ENCODE results near the gene CORT. TPM values are rescaled to one million over a fixed set of nuclear protein-coding genes. Genes with fewer than 3 reads are reported as not detected.
"Not testable (repeated sequence)": the region's sequence is repeated elsewhere in the genome, so short reads cannot be mapped to it uniquely, and the experiment has no call there.

CORT gene, protein sequence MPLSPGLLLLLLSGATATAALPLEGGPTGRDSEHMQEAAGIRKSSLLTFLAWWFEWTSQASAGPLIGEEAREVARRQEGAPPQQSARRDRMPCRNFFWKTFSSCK
- total RNA-seq = under 1 TPM in 1 of 2 experiments, not detected in 1; 0.30 TPM

DNA sequence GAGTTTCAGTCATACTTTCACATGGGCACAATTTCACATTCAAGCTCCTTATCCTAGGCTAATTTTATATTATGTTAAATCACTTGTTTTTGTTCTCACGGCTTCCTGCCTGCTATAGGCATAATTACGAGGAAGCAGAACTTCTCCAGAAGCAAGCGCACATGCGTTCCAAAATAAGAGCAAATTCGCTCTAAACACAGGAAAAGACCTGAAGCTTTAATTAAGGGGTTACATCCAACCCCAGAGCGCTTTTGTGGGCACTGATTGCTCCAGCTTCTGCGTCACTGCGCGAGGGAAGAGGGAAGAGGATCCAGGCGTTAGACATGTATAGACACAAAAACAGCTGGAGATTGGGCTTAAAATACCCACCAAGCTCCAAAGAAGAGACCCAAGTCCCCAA lies at the start of gene CORT:
Gene CORT (plus strand): TSS at position 281 of the 400 bp plus-strand sequence. CDS start 193 bp downstream, outside the sequence.
- no peak within 1 kb of the TSS for H3K27ac Mint-ChIP-seq
- CTCF ChIA-PET = interaction anchor here (0.5 kb wide), 1 partner anchor 533 kb away, joined by 3 read pairs; no protein-coding TSS in a partner anchor
- H3K27me3 Mint-ChIP-seq = no peaks in the 10 kb centered on the region
- no peak within 1 kb of the TSS for H3K4me3 Mint-ChIP-seq
- POLR2A ChIA-PET = interaction anchor here (0.6 kb wide), 1 partner anchor 421 kb away, joined by 3 read pairs; no protein-coding TSS in a partner anchor
- DNase-seq = no peak
- no peaks in the 10 kb centered on the region for H3K9me3 Mint-ChIP-seq
- H3K4me1 Mint-ChIP-seq = no peaks in the 10 kb centered on the region
- no peaks in the 10 kb centered on the region for H3K36me3 Mint-ChIP-seq (ENCODE audit: low read depth)

DNA sequence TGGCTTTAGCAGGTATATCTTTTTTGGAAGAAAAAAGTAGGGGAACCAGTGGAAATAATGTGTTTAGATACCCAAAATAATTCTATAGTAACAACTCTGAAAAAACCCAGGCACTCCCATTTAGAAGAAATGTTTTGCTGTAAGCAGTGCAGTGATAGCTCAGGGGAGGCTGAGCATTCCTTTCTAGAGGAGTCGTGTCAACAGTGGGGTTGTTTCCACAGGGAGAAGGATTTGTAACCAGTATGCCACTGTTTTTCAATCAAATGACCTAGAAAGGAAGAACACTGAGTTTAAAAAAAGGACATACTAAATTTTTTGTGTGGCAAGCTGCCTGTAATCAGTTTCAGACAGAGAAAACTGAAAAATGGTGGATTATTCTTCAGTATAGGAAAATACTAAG lies 48.5 kb upstream of the CORT start:
- H3K9me3 Mint-ChIP-seq = no peaks in the 10 kb centered on the region
- no peak for DNase-seq
- no peak overlapping the region for H3K27ac Mint-ChIP-seq
- peaks cover 31% of the 10 kb centered on the region for H3K4me1 Mint-ChIP-seq
- no peak overlapping the region for H3K4me3 Mint-ChIP-seq
- H3K27me3 Mint-ChIP-seq = no peaks in the 10 kb centered on the region
- H3K36me3 Mint-ChIP-seq (ENCODE audit: low read depth) = peaks cover 21% of the 10 kb centered on the region
- ChIA-PET POLR2A (no interaction called here), CTCF (interaction anchor here (1.2 to 2.3 kb wide), 2 partner anchors 14 to 29 kb away, joined by 4 to 7 read pairs; partner anchors contain the start of gene CENPS)

DNA sequence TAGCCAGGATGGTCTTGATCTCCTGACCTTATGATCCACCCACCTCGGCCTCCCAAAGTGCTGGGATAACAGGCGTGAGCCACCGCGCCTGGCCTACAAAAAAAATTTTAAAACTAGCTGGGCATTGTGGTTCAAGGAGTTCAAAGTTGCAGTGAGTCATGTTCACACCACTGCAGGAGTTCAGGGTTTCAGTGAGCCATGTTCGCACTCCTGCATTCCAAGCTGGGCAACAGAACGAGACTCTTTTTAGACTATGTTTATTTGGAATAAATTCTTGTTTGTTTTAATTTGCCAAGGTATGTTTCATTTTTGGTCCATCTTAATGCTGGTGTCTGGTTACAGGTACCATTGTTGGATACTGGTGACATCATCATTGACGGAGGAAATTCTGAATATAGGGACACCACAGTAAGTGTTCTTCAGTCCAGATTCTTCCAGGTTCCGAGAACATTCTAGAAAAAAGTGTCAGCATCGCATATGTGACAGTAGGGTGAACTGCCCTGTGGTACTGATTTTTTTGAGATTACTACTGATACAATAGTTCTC lies 47.0 kb upstream of the CORT start:
- Mint-ChIP-seq H3K9me3 (no peaks in the 10 kb centered on the region), H3K27ac (no peak overlapping the region), H3K4me1 (peaks cover 28% of the 10 kb centered on the region), H3K27me3 (no peaks in the 10 kb centered on the region), H3K36me3 (ENCODE audit: low read depth) (peaks cover 32% of the 10 kb centered on the region), H3K4me3 (no peak overlapping the region)
- CTCF ChIA-PET = interaction anchor here (2.3 kb wide), 1 partner anchor 28 kb away, joined by 7 read pairs; the partner anchor contains the start of gene CENPS
- no peak for DNase-seq
- POLR2A ChIA-PET = no interaction called here

DNA sequence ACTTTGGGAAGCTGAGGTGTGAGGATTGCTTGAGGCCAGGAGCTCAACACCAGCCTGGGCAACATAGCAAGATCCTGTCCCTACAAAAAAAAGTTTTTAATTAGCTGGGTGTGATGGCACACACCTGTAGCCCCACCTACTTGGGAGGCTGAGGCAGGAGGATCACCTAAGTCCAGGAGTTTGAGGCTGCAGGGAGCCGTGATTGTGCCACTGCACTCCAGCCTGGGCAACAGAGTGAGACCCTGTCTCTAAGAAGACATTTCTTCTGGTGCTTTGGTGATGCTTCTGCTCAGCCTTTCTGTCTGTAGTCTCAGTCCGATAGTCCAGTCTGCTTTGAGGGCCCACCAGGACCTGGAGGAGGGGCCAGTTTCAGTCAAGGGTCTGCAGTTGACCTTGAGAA lies 42.6 kb upstream of the CORT start:
- Mint-ChIP-seq H3K9me3 (no peaks in the 10 kb centered on the region), H3K27ac (no peak overlapping the region), H3K27me3 (no peaks in the 10 kb centered on the region), H3K4me3 (no peak overlapping the region), H3K4me1 (peaks cover 2% of the 10 kb centered on the region), H3K36me3 (ENCODE audit: low read depth) (peaks cover 38% of the 10 kb centered on the region)
- ChIA-PET POLR2A (no interaction called here), CTCF (interaction anchor here (1.6 kb wide), 1 partner anchor 23 kb away, joined by 3 read pairs; no protein-coding TSS in a partner anchor)
- no peak for DNase-seq

DNA sequence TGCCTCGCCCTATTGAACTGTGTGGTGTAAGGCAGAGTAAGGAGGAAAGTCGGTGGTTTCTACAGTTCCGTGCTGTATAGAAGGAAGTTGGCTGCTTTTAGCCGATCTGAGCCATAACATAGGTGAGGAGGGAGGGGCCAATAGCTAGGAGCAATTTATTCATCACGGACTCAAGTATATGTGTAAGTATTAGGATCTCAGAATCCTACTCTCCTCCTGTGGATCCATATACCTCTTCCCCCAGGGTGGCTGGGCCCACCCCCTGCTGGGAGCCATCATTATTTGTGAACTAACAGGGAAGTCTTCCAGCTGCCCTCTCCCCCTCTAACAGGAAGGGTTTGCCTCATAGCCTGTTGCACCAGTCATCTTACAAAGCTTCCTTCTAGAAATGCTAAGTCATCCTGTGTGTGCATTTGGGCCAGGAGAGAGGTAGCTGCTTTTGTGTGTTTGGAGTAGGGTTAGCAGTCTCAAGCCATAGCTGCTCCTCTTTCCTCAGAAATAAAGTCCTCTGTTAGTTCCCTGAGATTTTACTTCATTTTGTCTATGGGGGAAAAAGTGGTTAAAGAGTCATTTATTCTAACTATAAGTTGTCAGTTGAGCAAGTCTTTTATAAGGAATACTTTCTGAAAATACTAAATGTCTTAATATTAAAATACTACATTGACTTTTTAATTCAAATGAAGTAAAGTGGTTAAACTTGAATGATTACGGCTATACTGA lies 34.5 kb upstream of the CORT start:
- DNase-seq = peak; percentile 35
- CTCF ChIA-PET = interaction anchor here (0.6 to 2.3 kb wide), 6 partner anchors 14 to 399 kb away, joined by 3 to 12 read pairs (median 3); partner anchors contain the start of genes CENPS and PGD
- POLR2A ChIA-PET = no interaction called here
- Mint-ChIP-seq H3K27ac (peak overlapping the region; percentile 87), H3K27me3 (no peaks in the 10 kb centered on the region), H3K9me3 (no peaks in the 10 kb centered on the region), H3K4me3 (peak overlapping the region; percentile 31), H3K4me1 (peaks cover 16% of the 10 kb centered on the region), H3K36me3 (ENCODE audit: low read depth) (peaks cover 67% of the 10 kb centered on the region)

DNA sequence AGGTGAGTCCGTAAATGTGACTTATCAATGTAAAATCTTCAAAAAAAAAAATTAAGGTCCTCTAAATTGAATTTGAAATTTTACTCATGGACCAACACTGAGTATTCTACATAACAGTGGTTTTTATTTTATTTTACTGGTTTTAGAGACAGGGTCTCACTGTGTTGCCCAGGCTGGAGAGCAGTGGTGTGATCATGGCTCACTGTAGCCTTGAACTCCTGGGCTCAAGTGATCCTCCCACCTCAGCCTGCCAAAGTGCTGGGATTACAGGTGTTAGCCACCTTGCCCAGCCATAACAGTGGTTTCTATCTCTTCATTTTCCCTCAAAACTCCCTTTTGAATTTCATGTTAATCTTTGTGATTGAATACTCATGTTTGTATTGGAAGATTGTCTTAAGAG lies 33.9 kb upstream of the CORT start:
- H3K9me3 Mint-ChIP-seq, H3K27me3 Mint-ChIP-seq, H3K4me3 Mint-ChIP-seq, DNase-seq: not testable (repeated sequence)
- ChIA-PET CTCF (interaction anchor here (0.6 to 2.3 kb wide), 3 partner anchors 14 to 57 kb away, joined by 3 to 12 read pairs (median 3); partner anchors contain the start of gene CENPS), POLR2A (interaction anchor here (0.6 kb wide), 1 partner anchor 207 kb away, joined by 3 read pairs; no protein-coding TSS in a partner anchor)
- Mint-ChIP-seq H3K27ac (peak overlapping the region; percentile 87), H3K4me1 (peaks cover 16% of the 10 kb centered on the region), H3K36me3 (ENCODE audit: low read depth) (peaks cover 66% of the 10 kb centered on the region)

DNA sequence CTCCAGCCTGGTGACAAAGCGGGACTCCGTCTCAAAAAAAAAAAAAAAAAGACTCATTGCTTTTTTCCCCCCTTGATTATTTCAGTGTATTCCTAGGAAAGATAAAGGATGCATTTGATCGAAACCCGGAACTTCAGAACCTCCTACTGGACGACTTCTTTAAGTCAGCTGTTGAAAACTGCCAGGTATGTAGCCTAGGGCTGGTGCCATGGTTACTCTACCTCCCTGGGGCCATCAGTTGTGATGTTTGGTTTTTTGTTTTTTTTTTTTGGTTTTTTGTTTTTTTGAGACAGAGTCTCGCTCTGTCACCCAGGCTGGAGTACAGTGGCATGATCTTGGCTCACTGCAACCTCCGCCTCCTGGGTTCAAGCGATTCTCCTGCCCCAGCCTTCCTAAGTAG lies 31.1 kb upstream of the CORT start:
- POLR2A ChIA-PET, H3K4me3 Mint-ChIP-seq, H3K27me3 Mint-ChIP-seq, DNase-seq, H3K9me3 Mint-ChIP-seq, H3K27ac Mint-ChIP-seq: not testable (repeated sequence)
- peaks cover 16% of the 10 kb centered on the region for H3K4me1 Mint-ChIP-seq
- CTCF ChIA-PET = interaction anchor here (0.7 to 1.2 kb wide), 2 partner anchors 504 to 526 kb away, joined by 3 to 4 read pairs; no protein-coding TSS in a partner anchor
- H3K36me3 Mint-ChIP-seq (ENCODE audit: low read depth) = peaks cover 46% of the 10 kb centered on the region

DNA sequence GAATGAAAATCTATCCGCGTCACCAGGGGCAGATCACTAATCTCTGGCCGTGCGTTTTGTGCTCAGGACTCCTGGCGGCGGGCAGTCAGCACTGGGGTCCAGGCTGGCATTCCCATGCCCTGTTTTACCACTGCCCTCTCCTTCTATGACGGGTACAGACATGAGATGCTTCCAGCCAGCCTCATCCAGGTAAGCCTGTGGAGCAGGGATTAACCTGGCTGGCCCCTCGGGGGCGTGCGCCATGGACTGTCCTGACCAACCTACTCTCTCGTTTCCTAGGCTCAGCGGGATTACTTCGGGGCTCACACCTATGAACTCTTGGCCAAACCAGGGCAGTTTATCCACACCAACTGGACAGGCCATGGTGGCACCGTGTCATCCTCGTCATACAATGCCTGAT lies 30.5 kb upstream of the CORT start:
- Mint-ChIP-seq H3K36me3 (ENCODE audit: low read depth) (peaks cover 42% of the 10 kb centered on the region), H3K27ac (no peak overlapping the region), H3K27me3 (no peaks in the 10 kb centered on the region), H3K4me1 (peaks cover 12% of the 10 kb centered on the region), H3K4me3 (no peak overlapping the region), H3K9me3 (no peaks in the 10 kb centered on the region)
- POLR2A ChIA-PET = no interaction called here
- CTCF ChIA-PET = interaction anchor here (0.7 to 1.2 kb wide), 3 partner anchors 11 to 1300 kb away, joined by 3 read pairs; partner anchors contain the start of gene CENPS
- no peak for DNase-seq

DNA sequence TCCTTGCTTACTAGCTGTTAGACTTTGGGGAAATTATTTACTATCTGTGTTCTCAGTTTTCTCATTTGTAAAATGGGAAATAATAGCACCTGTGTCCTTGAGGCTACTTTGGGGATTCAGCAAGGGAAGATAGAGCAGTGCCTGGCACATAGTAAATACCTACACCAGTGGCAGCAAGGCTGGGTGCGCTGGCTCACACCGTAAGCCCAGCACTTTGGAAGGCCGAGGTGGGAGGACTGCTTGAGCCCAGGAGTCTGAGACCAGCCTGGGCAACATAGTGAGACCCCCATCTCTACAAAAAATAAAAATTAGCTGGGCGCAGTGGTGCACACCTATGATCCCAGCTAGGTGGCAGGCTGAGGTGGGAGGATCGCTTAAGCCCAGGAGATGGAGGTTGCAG lies 28.2 kb upstream of the CORT start:
- no peaks in the 10 kb centered on the region for H3K27me3 Mint-ChIP-seq
- H3K4me1 Mint-ChIP-seq = no peaks in the 10 kb centered on the region
- DNase-seq = no peak
- no peak overlapping the region for H3K4me3 Mint-ChIP-seq
- ChIA-PET POLR2A (no interaction called here), CTCF (no interaction called here)
- no peaks in the 10 kb centered on the region for H3K9me3 Mint-ChIP-seq
- H3K27ac Mint-ChIP-seq = no peak overlapping the region
- peaks cover 27% of the 10 kb centered on the region for H3K36me3 Mint-ChIP-seq (ENCODE audit: low read depth)

DNA sequence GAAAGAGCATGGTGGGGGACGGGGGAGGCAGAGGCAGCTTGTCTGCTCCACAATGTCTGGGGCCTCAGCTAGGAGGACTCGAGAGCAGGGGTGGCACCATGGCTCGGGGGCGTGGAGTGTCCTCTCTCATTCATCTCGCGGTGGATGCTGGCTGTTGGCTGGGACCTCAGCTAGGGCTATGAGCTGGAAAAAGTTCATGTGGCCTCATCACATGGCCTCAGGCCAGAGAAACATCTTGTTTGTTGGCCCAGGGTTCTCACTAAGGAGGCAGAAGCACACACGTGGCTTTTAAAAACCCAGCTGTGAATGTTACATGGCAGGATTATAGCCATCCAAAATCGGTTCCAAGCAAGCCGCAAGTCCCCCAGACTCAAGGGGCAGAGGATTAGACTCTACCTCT lies 25.8 kb upstream of the CORT start:
- CTCF ChIA-PET = no interaction called here
- POLR2A ChIA-PET = no interaction called here
- no peak for DNase-seq
- no peaks in the 10 kb centered on the region for H3K27me3 Mint-ChIP-seq
- H3K4me3 Mint-ChIP-seq = no peak overlapping the region
- peaks cover 13% of the 10 kb centered on the region for H3K36me3 Mint-ChIP-seq (ENCODE audit: low read depth)
- no peaks in the 10 kb centered on the region for H3K9me3 Mint-ChIP-seq
- H3K27ac Mint-ChIP-seq = no peak overlapping the region
- H3K4me1 Mint-ChIP-seq = peaks cover 8% of the 10 kb centered on the region

DNA sequence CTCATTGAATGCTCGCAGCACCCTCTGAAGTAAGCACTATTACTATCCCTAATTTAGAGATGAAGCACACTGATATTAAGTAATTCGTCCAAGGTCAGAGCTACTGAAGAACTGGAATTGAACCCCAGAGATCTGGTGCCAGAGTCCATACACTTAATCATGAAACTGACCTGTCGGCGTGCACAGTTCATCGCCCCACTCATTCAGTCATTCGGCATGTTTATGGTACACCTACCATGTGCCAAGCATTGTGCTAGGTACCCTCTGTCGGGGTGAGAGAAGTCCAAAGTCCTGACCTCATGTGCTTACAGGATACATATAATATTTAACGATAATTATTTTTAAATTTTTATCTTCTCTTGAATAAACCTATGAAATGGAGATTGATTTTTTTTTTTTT lies 25.2 kb upstream of the CORT start:
- DNase-seq = no peak
- CTCF ChIA-PET = no interaction called here
- Mint-ChIP-seq H3K9me3 (no peaks in the 10 kb centered on the region), H3K36me3 (ENCODE audit: low read depth) (peaks cover 7% of the 10 kb centered on the region), H3K27me3 (no peaks in the 10 kb centered on the region), H3K27ac (no peak overlapping the region), H3K4me1 (peaks cover 11% of the 10 kb centered on the region), H3K4me3 (no peak overlapping the region)
- POLR2A ChIA-PET = no interaction called here

DNA sequence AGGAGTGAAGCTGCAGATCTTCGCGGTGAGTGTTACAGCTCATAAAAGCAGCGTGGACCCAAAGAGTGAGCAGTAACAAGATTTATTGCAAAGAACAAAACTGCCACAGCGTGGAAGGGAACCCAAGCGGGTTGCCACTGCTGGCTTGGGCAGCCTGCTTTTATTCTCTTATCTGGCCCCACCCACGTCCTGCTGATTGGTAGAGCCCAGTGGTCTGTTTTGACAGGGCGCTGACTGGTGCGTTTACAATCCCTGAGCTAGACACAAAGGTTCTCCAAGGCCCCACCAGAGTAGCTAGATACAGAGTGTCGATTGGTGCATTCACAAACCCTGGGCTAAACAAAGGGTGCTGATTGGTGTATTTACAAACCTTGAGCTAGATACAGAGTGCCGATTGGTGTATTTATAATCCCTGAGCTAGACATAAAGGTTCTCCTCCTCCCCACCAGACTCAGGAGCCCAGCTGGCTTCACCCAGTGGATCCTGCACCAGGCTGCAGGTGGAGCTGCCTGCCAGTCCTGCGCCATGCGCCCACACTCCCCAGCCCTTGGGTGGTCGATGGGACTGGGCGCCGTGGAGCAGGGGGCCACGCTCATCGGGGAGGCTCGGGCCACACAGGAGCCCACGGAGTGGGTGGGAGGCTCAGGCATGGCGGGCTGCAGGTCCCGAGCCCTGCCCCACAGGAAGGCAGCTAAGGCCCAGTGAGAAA lies 23.9 kb upstream of the CORT start:
- H3K27ac Mint-ChIP-seq; H3K27me3 Mint-ChIP-seq; DNase-seq; H3K36me3 Mint-ChIP-seq (ENCODE audit: low read depth); POLR2A ChIA-PET; H3K9me3 Mint-ChIP-seq; H3K4me3 Mint-ChIP-seq: not testable (repeated sequence)
- peaks cover 19% of the 10 kb centered on the region for H3K4me1 Mint-ChIP-seq
- CTCF ChIA-PET = interaction anchor here (1.1 kb wide), 1 partner anchor 216 kb away, joined by 3 read pairs; the partner anchor contains the start of gene KIF1B

DNA sequence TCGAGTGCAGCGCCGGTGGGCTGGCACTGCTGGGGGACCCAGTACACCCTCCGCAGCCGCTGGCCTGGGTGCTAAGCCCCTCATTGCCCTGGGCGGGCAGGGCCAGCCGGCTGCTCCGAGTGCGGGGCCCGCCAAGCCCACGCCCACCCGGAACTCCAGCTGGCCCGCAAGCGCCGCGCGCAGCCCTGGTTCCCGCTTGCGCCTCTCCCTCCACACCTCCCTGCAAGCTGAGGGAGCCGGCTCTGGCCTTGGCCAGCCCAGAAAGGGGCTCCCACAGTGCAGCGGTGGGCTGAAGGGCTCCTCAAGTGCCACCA lies 23.3 kb upstream of the CORT start:
- H3K9me3 Mint-ChIP-seq; H3K27me3 Mint-ChIP-seq; H3K27ac Mint-ChIP-seq; DNase-seq; H3K36me3 Mint-ChIP-seq (ENCODE audit: low read depth); POLR2A ChIA-PET; H3K4me3 Mint-ChIP-seq: not testable (repeated sequence)
- H3K4me1 Mint-ChIP-seq = peaks cover 24% of the 10 kb centered on the region
- CTCF ChIA-PET = interaction anchor here (1.1 kb wide), 1 partner anchor 216 kb away, joined by 3 read pairs; the partner anchor contains the start of gene KIF1B

All from activated CD4-positive, alpha-beta T cell treated with anti-CD3 and anti-CD28 coated beads, Interleukin-2, amount 10 ng/mL, durations not matched to agents 7 days and 5 days (primary cell).